Left lobe of liver (tissue), 1 donor: ENCODE results near the gene OR52H1. TPM values are rescaled to one million over a fixed set of nuclear protein-coding genes. Genes with fewer than 3 reads are reported as not detected.

Experiments used
- total RNA-seq: library from RNA; stranded (reverse); gene quantifications from one replicate; pipeline ENCODE4 v1.2.1, GENCODE V29; 2021
- donor health status: DM: no; HTN: yes; CAD: no.

The OR52H1 gene
- total RNA-seq, 1 donor from 2014 or later = 0.18 TPM

Other genes with a start within 250 kb of the OR52H1 start
- not detected for gene OR51B4, start 246.6 kb downstream of the OR52H1 start, total RNA-seq
- gene OR51B2, start 224.2 kb downstream of the OR52H1 start, total RNA-seq = not detected
- gene OR51B5, start 205.0 kb downstream of the OR52H1 start, total RNA-seq = 0.15 TPM
- gene OR51B6, start 197.0 kb downstream of the OR52H1 start, total RNA-seq = not detected
- not detected for gene OR51M1, start 164.7 kb downstream of the OR52H1 start, total RNA-seq
- gene OR51Q1, start 126.4 kb downstream of the OR52H1 start, total RNA-seq = not detected
- not detected for gene OR51I1, start 107.0 kb downstream of the OR52H1 start, total RNA-seq
- gene OR51I2, start 99.2 kb downstream of the OR52H1 start, total RNA-seq = not detected
- not detected for gene OR52D1, start 59.9 kb downstream of the OR52H1 start, total RNA-seq
- not detected for gene UBQLN3, start 38.6 kb downstream of the OR52H1 start, total RNA-seq
- gene UBQLNL, start 31.8 kb downstream of the OR52H1 start, total RNA-seq = 0.23 TPM
- not detected for gene OR52B6, start 32.3 kb upstream of the OR52H1 start, total RNA-seq
- 0.25 TPM for gene TRIM6, start 48.1 kb upstream of the OR52H1 start, total RNA-seq
- 1.3 TPM for gene TRIM34, start 76.5 kb upstream of the OR52H1 start, total RNA-seq
- gene TRIM5, start 136.5 kb upstream of the OR52H1 start, total RNA-seq = 19.4 TPM
- gene TRIM22, start 141.2 kb upstream of the OR52H1 start, total RNA-seq = 8.0 TPM
- not detected for gene OR56B1, start 187.9 kb upstream of the OR52H1 start, total RNA-seq
- gene OR52N4, start 205.7 kb upstream of the OR52H1 start, total RNA-seq = not detected
- 0.10 TPM for gene OR52N5, start 234.8 kb upstream of the OR52H1 start, total RNA-seq
- gene OR52N1, start 242.7 kb upstream of the OR52H1 start, total RNA-seq = not detected